HG02885 (cell line): Measurements from ENCODE around the gene MAP7D2.

Experiments used
- ATAC-seq: cut with Tn5 transposase; IDR thresholded peaks from one replicate; pipeline ENCODE4 v1.9.1; 2021; ENCODE audit warnings: mild to moderate bottlenecking; ENCODE audit not compliant: unreplicated experiment, poor library complexity

Gene MAP7D2

GRCh38 chrX:20056704-20057103, 60.0 kb downstream of the MAP7D2 start:
- ATAC-seq = no peak

- ATAC-seq = no peak
Observed at GRCh38 chrX:20053537-20053936, 63.2 kb downstream of the MAP7D2 start.

- ATAC-seq = no peak
Observed at GRCh38 chrX:20046864-20047263, 69.8 kb downstream of the MAP7D2 start.

- ATAC-seq = no peak
Observed at GRCh38 chrX:20046223-20046622, 70.5 kb downstream of the MAP7D2 start.

- no peak for ATAC-seq
Observed at GRCh38 chrX:20042221-20042620, 74.5 kb downstream of the MAP7D2 start.

GRCh38 chrX:20038966-20039365, 77.7 kb downstream of the MAP7D2 start:
- ATAC-seq = no peak

GRCh38 chrX:20037186-20037585, 79.5 kb downstream of the MAP7D2 start:
- ATAC-seq = no peak

- no peak for ATAC-seq
Observed at GRCh38 chrX:20032201-20032600, 84.5 kb downstream of the MAP7D2 start.

- no peak for ATAC-seq
Observed at GRCh38 chrX:20029728-20030127, 87.0 kb downstream of the MAP7D2 start.

- ATAC-seq = no peak
Observed at GRCh38 chrX:20028588-20028987, 88.1 kb downstream of the MAP7D2 start.

- ATAC-seq = no peak
Observed at GRCh38 chrX:20026278-20026677, 90.4 kb downstream of the MAP7D2 start.

GRCh38 chrX:20019672-20020365, 96.9 kb downstream of the MAP7D2 start:
- no peak for ATAC-seq

GRCh38 chrX:20016616-20016945, 100.1 kb downstream of the MAP7D2 start:
- no peak for ATAC-seq

GRCh38 chrX:20015945-20016615, 100.6 kb downstream of the MAP7D2 start:
- ATAC-seq = no peak

- no peak for ATAC-seq
Observed at GRCh38 chrX:20015422-20015821, 101.3 kb downstream of the MAP7D2 start.

GRCh38 chrX:20011608-20012007, 105.1 kb downstream of the MAP7D2 start:
- ATAC-seq = no peak

- no peak for ATAC-seq
Observed at GRCh38 chrX:20007962-20008622, 108.6 kb downstream of the MAP7D2 start.

- no peak for ATAC-seq
Observed at GRCh38 chrX:20005883-20006282, 110.8 kb downstream of the MAP7D2 start.

GRCh38 chrX:20001588-20001987, 115.1 kb downstream of the MAP7D2 start:
- no peak for ATAC-seq

GRCh38 chrX:19991350-19991718, 125.4 kb downstream of the MAP7D2 start:
- ATAC-seq = no peak

GRCh38 chrX:19990556-19991349, 126.0 kb downstream of the MAP7D2 start, which contains the start of gene BCLAF3:
Gene BCLAF3, minus strand, starts transcription at chrX:19991061. Its CDS starts 20,797 bp downstream, at chrX:19970264.
- peak; percentile 95 for ATAC-seq
